Activated T-cell treated with anti-CD3 and anti-CD28 coated beads, Interleukin-2, amount 50 U/mL, for 48 hours (primary cell): ENCODE results near the gene OXGR1.
A peak's percentile ranks its signal among the peaks of the same experiment; 100 is the strongest.
"Not testable (repeated sequence)": the region's sequence is repeated elsewhere in the genome, so short reads cannot be mapped to it uniquely, and the experiment has no call there.

Source experiments
- DNase-seq, 2 experiments: peaks; one replicate each; pipeline ENCODE4 v3.0.0-alpha.2; 2020

OXGR1 gene

GRCh38 chr13:96994017-96994857, at the start of gene OXGR1:
Gene OXGR1, minus strand, starts transcription at chr13:96994476. Its CDS starts 6,717 bp downstream, at chr13:96987759.
- DNase-seq = no peak

DNA sequence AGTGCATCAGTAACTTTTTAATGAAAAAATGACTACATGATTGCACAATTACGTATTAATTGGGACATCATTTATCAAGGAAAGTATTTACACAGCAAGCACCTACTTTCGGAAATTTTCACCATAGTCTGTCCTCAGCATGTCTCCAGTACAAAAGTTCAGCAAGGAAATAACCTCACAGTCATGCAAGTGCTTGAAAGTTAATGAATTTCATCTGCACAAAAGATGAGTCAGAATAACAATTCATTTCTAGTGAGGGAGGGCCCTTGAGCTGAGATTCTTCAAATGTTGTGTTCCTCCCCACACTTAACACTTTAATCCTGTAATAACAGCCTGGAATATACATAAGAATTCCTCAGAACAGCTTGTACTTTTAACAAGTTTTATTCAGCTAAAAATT, 49.0 kb upstream of the OXGR1 start:
- no peak for DNase-seq

DNA sequence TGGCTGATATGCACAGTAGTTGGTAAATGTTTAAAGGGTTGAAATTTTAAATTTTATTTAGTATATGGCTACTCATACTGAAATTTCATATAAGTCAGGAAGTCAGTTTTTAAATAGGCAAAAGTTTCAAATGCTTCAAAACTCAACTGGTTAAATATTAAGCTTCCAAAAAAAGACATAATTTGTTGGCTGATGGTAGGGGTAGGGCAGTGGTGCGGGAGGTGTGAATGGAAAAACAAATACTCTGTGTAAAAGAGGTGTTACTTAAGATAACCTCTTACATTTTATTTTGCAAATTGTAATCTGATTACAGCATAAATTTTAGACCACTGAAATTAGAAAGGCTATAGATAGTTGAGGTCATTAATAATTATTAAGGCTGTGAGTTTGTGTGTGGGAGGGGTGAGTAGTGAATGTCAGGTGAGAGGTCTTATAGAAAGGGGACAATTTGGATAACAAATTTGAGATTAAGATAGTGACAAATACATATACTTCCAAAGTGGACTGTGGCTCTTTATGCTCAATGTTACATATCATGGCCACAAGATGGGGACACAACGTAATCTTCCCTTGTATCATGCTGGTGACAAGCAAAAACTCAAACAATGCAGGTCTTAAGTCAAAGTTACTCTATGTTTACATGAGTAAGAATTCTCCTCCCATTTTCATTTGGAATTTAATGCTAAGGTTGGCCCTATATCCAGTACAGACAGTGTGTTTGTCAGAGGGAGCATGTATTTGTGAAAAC, 36.6 kb upstream of the OXGR1 start:
- DNase-seq = no peak

DNA sequence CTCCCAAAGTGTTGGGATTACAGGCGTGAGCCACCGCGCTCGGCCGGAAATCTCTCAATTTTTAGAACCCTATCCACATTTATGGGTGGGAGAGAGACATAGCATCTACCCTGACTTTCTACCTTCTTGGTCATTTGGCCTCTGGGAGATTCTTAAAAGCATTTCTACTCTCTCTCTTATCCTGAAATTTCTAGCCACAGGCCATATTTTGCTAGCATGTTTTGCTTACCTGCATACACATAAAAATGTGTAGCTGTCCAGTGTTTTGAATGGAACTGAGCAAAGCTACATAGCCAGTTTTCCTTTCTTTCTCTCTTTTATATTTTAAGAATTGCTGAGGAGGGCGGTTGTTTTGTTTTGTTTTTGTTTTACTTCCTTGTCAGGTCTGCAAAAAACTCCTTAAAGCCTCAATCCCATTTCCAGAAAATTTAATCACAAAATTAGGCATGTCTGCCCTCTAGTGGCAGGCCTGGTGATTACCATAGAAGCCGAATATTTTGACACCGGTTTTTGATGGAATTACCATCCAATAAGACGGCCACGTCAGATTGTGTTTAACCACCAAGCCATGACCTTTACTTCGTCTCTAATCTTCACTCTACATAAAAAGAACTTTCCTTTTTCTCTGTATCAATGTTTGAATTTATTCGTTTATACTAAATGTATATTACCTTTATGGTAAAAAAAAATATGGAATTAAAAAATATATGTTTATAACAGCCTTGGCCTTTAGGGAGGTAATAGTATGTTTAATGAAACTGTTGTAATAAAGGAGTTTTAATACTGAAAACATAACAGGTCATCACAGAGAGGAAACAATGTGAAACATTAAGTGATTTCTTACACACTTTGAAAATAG, 34.4 kb upstream of the OXGR1 start:
- peak; percentile 56 for DNase-seq

- DNase-seq = no peak
Observed at GRCh38 chr13:97027162-97027554, 32.9 kb upstream of the OXGR1 start.

DNA sequence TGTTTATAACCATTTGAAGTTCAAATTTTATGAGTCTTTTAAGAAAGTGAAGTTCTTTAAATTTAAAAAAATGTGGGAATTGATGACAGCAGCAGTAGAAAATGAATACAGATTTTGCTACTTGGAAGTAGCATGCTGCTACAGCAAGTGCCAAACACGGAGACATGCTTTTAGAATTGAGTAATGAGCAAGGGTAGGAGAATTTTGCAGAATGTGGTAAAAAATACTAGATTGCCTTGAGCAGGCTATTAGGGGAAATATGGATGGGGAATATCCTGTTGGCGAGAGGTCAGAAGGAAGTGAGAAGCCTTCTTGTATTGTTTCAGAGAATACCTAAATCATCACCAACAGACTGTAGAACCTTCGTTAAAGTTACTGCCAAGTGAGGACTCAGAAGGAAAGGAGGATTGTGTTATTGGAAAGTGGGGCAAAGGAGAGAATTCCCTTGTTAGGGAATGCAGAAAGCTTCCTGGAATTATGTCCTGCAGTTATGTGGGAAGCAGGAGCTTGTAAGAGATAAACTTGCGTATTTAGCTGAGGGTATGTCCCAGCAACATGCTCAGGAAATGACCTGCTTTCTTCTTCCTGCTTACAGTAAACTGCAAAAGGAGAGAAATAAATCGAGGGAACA, 32.4 kb upstream of the OXGR1 start:
- no peak for DNase-seq

DNA sequence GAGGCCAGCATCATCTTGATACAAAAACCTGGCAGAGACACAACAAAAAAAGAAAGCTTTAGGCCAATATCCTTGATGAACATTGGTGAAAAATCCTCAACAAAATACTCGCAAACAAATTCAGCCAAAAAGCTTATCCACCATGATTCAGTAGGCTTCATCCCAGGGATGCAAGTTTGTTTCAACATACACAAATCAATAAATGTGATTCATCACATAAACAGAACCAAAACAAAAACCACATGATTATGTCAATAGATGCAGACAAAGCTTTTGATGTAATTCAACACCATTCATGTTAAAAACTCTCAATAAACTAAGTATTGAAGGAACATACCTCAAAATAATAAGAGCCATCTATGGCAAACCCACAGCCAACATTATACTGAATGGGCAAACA, 29.5 kb upstream of the OXGR1 start:
- not testable (repeated sequence) for DNase-seq

- DNase-seq = no peak
Observed at GRCh38 chr13:97023117-97023516, 28.8 kb upstream of the OXGR1 start.

GRCh38 chr13:97021241-97021640, 27.0 kb upstream of the OXGR1 start:
- no peak for DNase-seq

DNA sequence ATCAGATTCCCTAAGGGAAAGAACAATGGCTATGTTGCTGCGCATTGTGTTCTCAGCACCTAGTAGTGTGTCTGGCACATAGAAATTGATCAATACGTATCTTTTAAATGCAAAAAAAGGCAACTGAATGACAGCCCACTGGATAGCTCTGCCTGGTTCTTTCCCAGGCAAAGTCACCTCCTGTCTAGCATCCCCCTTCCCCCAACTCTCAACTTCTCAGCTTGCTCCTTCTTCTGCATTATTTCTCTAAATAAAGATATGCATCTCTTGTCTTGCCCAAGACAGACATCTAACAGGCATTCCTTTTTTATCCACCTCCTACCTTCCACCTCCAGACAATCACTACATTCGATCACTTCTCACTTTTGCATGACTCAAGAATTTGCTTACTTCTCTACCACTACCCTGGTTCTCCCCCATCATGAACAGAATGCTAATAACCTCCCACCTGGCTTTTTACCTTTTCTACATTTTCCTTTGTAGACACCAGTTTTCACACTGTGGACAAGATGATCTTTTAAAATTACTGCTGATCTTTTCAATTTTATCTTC, 26.5 kb upstream of the OXGR1 start:
- no peak for DNase-seq

DNA sequence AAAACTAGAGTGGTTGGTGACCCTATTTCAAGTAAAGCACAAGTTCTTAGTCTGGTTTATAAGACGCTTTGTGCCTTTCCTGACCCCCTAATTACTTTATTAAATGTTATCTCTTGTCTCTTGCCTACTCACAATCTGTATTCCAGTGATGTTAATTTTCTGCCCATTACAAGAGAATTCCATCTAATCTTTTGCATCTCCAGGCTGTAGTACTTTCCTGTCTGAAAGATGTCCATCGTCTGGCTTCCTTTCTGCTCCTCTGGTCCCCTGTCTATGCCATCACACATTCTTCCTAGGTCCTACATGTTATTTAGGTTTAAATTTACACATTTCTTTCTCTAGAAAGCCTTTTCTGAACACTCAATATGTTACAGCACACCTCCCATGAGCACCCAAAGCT, 25.9 kb upstream of the OXGR1 start:
- DNase-seq = no peak

GRCh38 chr13:97019236-97019635, 25.0 kb upstream of the OXGR1 start:
- DNase-seq = no peak

- DNase-seq = peak; percentile 23 to 27
Observed at GRCh38 chr13:97018029-97018819, 23.9 kb upstream of the OXGR1 start.

DNA sequence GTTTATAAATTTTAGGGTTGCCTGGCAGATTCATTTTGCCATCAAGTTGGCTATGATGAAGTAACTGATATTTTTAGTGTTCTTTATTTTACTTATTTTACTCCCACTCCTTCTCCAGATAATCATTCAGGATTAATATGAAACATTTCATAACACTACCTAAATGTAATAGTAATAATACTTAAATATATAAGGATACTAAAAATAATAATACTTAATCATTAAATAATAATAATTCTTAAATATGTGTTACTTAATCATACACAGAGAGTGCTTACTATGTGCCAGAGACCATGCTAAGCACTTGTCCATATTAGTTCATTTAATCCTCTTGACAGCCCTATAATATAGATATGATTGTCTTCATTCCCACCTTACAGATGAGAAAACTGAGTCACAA, 23.0 kb upstream of the OXGR1 start:
- DNase-seq = no peak

GRCh38 chr13:97015661-97016350, 21.5 kb upstream of the OXGR1 start:
- no peak for DNase-seq

- DNase-seq = no peak
Observed at GRCh38 chr13:97012251-97013048, 18.2 kb upstream of the OXGR1 start.

- no peak for DNase-seq
Observed at GRCh38 chr13:97011446-97012131, 17.3 kb upstream of the OXGR1 start.

DNA sequence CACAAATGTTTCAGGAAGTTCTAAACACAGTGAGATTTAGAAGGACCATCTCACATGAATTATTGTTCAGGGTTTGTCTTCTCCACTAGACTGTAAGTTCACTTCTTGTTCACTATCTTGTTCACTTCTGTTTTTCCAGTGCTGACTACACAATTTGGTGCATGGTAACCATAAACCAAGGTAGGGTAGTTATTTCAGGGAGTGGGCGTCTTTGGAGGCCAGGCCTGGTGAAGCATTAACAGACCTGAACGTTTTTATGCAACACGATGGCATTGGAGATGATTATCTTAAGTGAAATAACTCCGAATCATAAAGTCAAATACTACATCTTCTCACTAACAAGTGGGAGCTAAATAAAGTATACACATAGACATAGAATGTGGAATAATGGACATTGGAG, 14.4 kb upstream of the OXGR1 start:
- DNase-seq = no peak

DNA sequence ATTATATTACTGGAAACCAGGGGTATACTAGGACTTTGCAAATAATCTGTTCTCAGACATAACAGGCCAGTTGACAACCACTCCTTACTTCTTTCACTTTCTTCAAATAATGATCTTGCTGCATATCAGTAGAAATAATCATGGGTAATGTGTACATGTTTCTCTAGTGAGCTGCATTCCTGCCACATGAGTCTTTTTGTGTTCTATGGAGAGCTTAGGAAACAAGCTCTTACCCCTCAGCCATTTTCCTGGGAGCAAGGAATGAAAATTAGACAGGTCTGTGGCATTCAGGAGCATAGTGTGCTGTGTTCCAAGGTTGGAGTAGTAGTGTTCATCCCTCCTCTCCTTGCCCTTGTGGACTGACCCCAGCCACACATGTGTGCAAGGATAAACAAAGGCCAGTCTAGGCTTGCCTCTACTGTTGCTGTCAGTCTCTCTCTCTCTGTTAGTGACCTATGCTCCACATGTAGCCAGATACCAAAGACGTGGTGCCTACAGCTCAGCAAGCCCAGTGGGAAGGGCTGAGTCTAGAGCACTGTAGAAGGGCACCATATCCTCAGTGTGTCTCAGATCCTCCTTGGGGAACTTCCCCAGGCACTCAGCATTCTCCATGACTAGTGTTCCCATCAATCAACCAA, 11.5 kb upstream of the OXGR1 start:
- no peak for DNase-seq
